ENCODE results near the gene SLC9A2.

Gene SLC9A2

GRCh38 chr2:102724016-102724490 lies 104.7 kb downstream of the SLC9A2 start:
- no peaks in the 10 kb centered on the region for H3K27me3 ChIP-seq (ENCODE audit: control insufficient read depth in 1 of 2, insufficient read depth in 2 of 2, low read length in 2 of 2)
- no peak overlapping the region for H3K9ac ChIP-seq (ENCODE audit: low read depth in 1 of 2, low read length in 2 of 2)
- H3K27ac ChIP-seq (ENCODE audit: low read depth, low read length): no peak overlapping the region
- H3K4me1 ChIP-seq (ENCODE audit: control insufficient read depth in 1 of 2, insufficient read depth in 2 of 2, low read length in 2 of 2): peaks cover 4 to 5% of the 10 kb centered on the region in 2 donors
- H3K36me3 ChIP-seq (ENCODE audit: control insufficient read depth in 1 of 2, insufficient read depth in 2 of 2, low read length in 2 of 2): peaks cover 38 to 80% of the 10 kb centered on the region in 2 donors
- no peaks in the 10 kb centered on the region for H3K9me3 ChIP-seq (ENCODE audit: control insufficient read depth in 1 of 2, low read length in 2 of 2)
- H3K4me3 ChIP-seq (ENCODE audit: low read depth in 1 of 2, low read length in 2 of 2): no peak overlapping the region

- no peaks in the 10 kb centered on the region for H3K9me3 ChIP-seq (ENCODE audit: control insufficient read depth in 1 of 2, low read length in 2 of 2)
- H3K36me3 ChIP-seq (ENCODE audit: control insufficient read depth in 1 of 2, insufficient read depth in 2 of 2, low read length in 2 of 2): peaks cover 35 to 75% of the 10 kb centered on the region in 2 donors
Measured at GRCh38 chr2:102724553-102724952, 105.2 kb downstream of the SLC9A2 start.

GRCh38 chr2:102726128-102727087 lies 107.1 kb downstream of the SLC9A2 start:
- peaks cover 26 to 66% of the 10 kb centered on the region in 2 donors for H3K36me3 ChIP-seq (ENCODE audit: control insufficient read depth in 1 of 2, insufficient read depth in 2 of 2, low read length in 2 of 2)
- H3K27ac ChIP-seq (ENCODE audit: low read depth, low read length): no peak overlapping the region

More at GRCh38 chr2:102724553-102724952, 105.2 kb downstream of the SLC9A2 start:
- Histone ChIP-seq H3K27me3 (ENCODE audit: control insufficient read depth in 1 of 2, insufficient read depth in 2 of 2, low read length in 2 of 2) (no peaks in the 10 kb centered on the region), H3K9ac (ENCODE audit: low read depth in 1 of 2, low read length in 2 of 2) (no peak overlapping the region), H3K4me3 (ENCODE audit: low read depth in 1 of 2, low read length in 2 of 2) (no peak overlapping the region), H3K27ac (ENCODE audit: low read depth, low read length) (no peak overlapping the region), H3K4me1 (ENCODE audit: control insufficient read depth in 1 of 2, insufficient read depth in 2 of 2, low read length in 2 of 2) (peaks cover 4 to 10% of the 10 kb centered on the region in 2 donors)

GRCh38 chr2:102735416-102736109 lies 116.2 kb downstream of the SLC9A2 start:
- peaks cover 25% of the 10 kb centered on the region in 2 donors for H3K4me1 ChIP-seq (ENCODE audit: control insufficient read depth in 1 of 2, insufficient read depth in 2 of 2, low read length in 2 of 2)
- peak overlapping the region; percentile 89 to 95 for H3K4me3 ChIP-seq (ENCODE audit: low read depth in 1 of 2, low read length in 2 of 2)
- no peaks in the 10 kb centered on the region for H3K9me3 ChIP-seq (ENCODE audit: control insufficient read depth in 1 of 2, low read length in 2 of 2)
- H3K27me3 ChIP-seq (ENCODE audit: control insufficient read depth in 1 of 2, insufficient read depth in 2 of 2, low read length in 2 of 2): no peaks in the 10 kb centered on the region
- H3K9ac ChIP-seq (ENCODE audit: low read depth in 1 of 2, low read length in 2 of 2): peak overlapping the region; percentile 90 to 93
- no peak overlapping the region for H3K27ac ChIP-seq (ENCODE audit: low read depth, low read length)
- peaks cover 8 to 9% of the 10 kb centered on the region in 2 donors for H3K36me3 ChIP-seq (ENCODE audit: control insufficient read depth in 1 of 2, insufficient read depth in 2 of 2, low read length in 2 of 2)

More at GRCh38 chr2:102726128-102727087, 107.1 kb downstream of the SLC9A2 start:
- Histone ChIP-seq H3K9ac (ENCODE audit: low read depth in 1 of 2, low read length in 2 of 2) (no peak overlapping the region), H3K4me3 (ENCODE audit: low read depth in 1 of 2, low read length in 2 of 2) (no peak overlapping the region), H3K9me3 (ENCODE audit: control insufficient read depth in 1 of 2, low read length in 2 of 2) (no peaks in the 10 kb centered on the region), H3K4me1 (ENCODE audit: control insufficient read depth in 1 of 2, insufficient read depth in 2 of 2, low read length in 2 of 2) (peaks cover 7 to 10% of the 10 kb centered on the region in 2 donors), H3K27me3 (ENCODE audit: control insufficient read depth in 1 of 2, insufficient read depth in 2 of 2, low read length in 2 of 2) (no peaks in the 10 kb centered on the region)

GRCh38 chr2:102736110-102736409 lies 116.7 kb downstream of the SLC9A2 start:
- H3K9me3 ChIP-seq (ENCODE audit: control insufficient read depth in 1 of 2, low read length in 2 of 2): no peaks in the 10 kb centered on the region

GRCh38 chr2:102736410-102737409 lies 117.4 kb downstream of the SLC9A2 start:
- Histone ChIP-seq H3K4me1 (ENCODE audit: control insufficient read depth in 1 of 2, insufficient read depth in 2 of 2, low read length in 2 of 2) (peaks cover 25% of the 10 kb centered on the region in 2 donors), H3K4me3 (ENCODE audit: low read depth in 1 of 2, low read length in 2 of 2) (peak overlapping the region; percentile 89 to 95), H3K36me3 (ENCODE audit: control insufficient read depth in 1 of 2, insufficient read depth in 2 of 2, low read length in 2 of 2) (peaks cover 2 to 5% of the 10 kb centered on the region in 2 donors), H3K9ac (ENCODE audit: low read depth in 1 of 2, low read length in 2 of 2) (peak overlapping the region; percentile 90 to 93), H3K27ac (ENCODE audit: low read depth, low read length) (peak overlapping the region; percentile 74), H3K27me3 (ENCODE audit: control insufficient read depth in 1 of 2, insufficient read depth in 2 of 2, low read length in 2 of 2) (no peaks in the 10 kb centered on the region), H3K9me3 (ENCODE audit: control insufficient read depth in 1 of 2, low read length in 2 of 2) (no peaks in the 10 kb centered on the region)

More at GRCh38 chr2:102736110-102736409, 116.7 kb downstream of the SLC9A2 start:
- H3K4me1 ChIP-seq (ENCODE audit: control insufficient read depth in 1 of 2, insufficient read depth in 2 of 2, low read length in 2 of 2): peaks cover 25% of the 10 kb centered on the region in 2 donors
- peak overlapping the region; percentile 90 to 93 for H3K9ac ChIP-seq (ENCODE audit: low read depth in 1 of 2, low read length in 2 of 2)
- H3K27me3 ChIP-seq (ENCODE audit: control insufficient read depth in 1 of 2, insufficient read depth in 2 of 2, low read length in 2 of 2): no peaks in the 10 kb centered on the region
- H3K4me3 ChIP-seq (ENCODE audit: low read depth in 1 of 2, low read length in 2 of 2): peak overlapping the region; percentile 89 to 95
- peak overlapping the region; percentile 74 for H3K27ac ChIP-seq (ENCODE audit: low read depth, low read length)
- peaks cover 5 to 7% of the 10 kb centered on the region in 2 donors for H3K36me3 ChIP-seq (ENCODE audit: control insufficient read depth in 1 of 2, insufficient read depth in 2 of 2, low read length in 2 of 2)

GRCh38 chr2:102737431-102737830 lies 118.1 kb downstream of the SLC9A2 start:
- H3K9me3 ChIP-seq (ENCODE audit: control insufficient read depth in 1 of 2, low read length in 2 of 2): no peaks in the 10 kb centered on the region
- peak overlapping the region; percentile 89 to 95 for H3K4me3 ChIP-seq (ENCODE audit: low read depth in 1 of 2, low read length in 2 of 2)
- H3K27ac ChIP-seq (ENCODE audit: low read depth, low read length): no peak overlapping the region
- no peaks in the 10 kb centered on the region for H3K36me3 ChIP-seq (ENCODE audit: control insufficient read depth in 1 of 2, insufficient read depth in 2 of 2, low read length in 2 of 2)
- peaks cover 25% of the 10 kb centered on the region in 2 donors for H3K4me1 ChIP-seq (ENCODE audit: control insufficient read depth in 1 of 2, insufficient read depth in 2 of 2, low read length in 2 of 2)
- peak overlapping the region in 1 of 2 donors; percentile 93 for H3K9ac ChIP-seq (ENCODE audit: low read depth in 1 of 2, low read length in 2 of 2)
- H3K27me3 ChIP-seq (ENCODE audit: control insufficient read depth in 1 of 2, insufficient read depth in 2 of 2, low read length in 2 of 2): no peaks in the 10 kb centered on the region

GRCh38 chr2:102743259-102743658 lies 123.9 kb downstream of the SLC9A2 start:
- Histone ChIP-seq H3K9me3 (ENCODE audit: control insufficient read depth in 1 of 2, low read length in 2 of 2) (no peaks in the 10 kb centered on the region), H3K36me3 (ENCODE audit: control insufficient read depth in 1 of 2, insufficient read depth in 2 of 2, low read length in 2 of 2) (no peaks in the 10 kb centered on the region), H3K4me1 (ENCODE audit: control insufficient read depth in 1 of 2, insufficient read depth in 2 of 2, low read length in 2 of 2) (no peaks in the 10 kb centered on the region), H3K27me3 (ENCODE audit: control insufficient read depth in 1 of 2, insufficient read depth in 2 of 2, low read length in 2 of 2) (no peaks in the 10 kb centered on the region), H3K4me3 (ENCODE audit: low read depth in 1 of 2, low read length in 2 of 2) (no peak overlapping the region), H3K9ac (ENCODE audit: low read depth in 1 of 2, low read length in 2 of 2) (no peak overlapping the region), H3K27ac (ENCODE audit: low read depth, low read length) (no peak overlapping the region)

- no peak overlapping the region for H3K9ac ChIP-seq (ENCODE audit: low read depth in 1 of 2, low read length in 2 of 2)
- no peaks in the 10 kb centered on the region for H3K9me3 ChIP-seq (ENCODE audit: control insufficient read depth in 1 of 2, low read length in 2 of 2)
- no peaks in the 10 kb centered on the region for H3K36me3 ChIP-seq (ENCODE audit: control insufficient read depth in 1 of 2, insufficient read depth in 2 of 2, low read length in 2 of 2)
- H3K27ac ChIP-seq (ENCODE audit: low read depth, low read length): no peak overlapping the region
- no peaks in the 10 kb centered on the region for H3K4me1 ChIP-seq (ENCODE audit: control insufficient read depth in 1 of 2, insufficient read depth in 2 of 2, low read length in 2 of 2)
- no peaks in the 10 kb centered on the region for H3K27me3 ChIP-seq (ENCODE audit: control insufficient read depth in 1 of 2, insufficient read depth in 2 of 2, low read length in 2 of 2)
- H3K4me3 ChIP-seq (ENCODE audit: low read depth in 1 of 2, low read length in 2 of 2): no peak overlapping the region
Measured at GRCh38 chr2:102748107-102748506, 128.8 kb downstream of the SLC9A2 start.

Data from duodenal mucosa (tissue), 2 donors.